H1 (cell line): Measurements from ENCODE around the gene PCNX1. TPM values are rescaled to one million over a fixed set of nuclear protein-coding genes. Genes with fewer than 3 reads are reported as not detected.

ENCODE experiments used
- CTCF ChIA-PET: fragments of 300-600 bp; sonication (Branson Sonifier 250); formaldehyde crosslinking; loops from one replicate; lab custom pipeline; 2021; ENCODE audit not compliant: partially characterized antibody; lab: Charles Lee
- POLR2A ChIA-PET: fragments of 300-600 bp; sonication (Branson Sonifier 250); formaldehyde crosslinking; loops from one replicate; lab custom pipeline; 2021; ENCODE audit warnings: inconsistent platforms; ENCODE audit not compliant: partially characterized antibody; lab: Charles Lee
- DNase-seq, 2 experiments: peaks; one replicate each; pipeline versions ENCODE4 v3.0.0 to v3.0.0-alpha.2; 2010 to 2022; ENCODE audit warnings: low spot score in 2 of 2, low read depth in 1 of 2, mixed read lengths in 1 of 2
- FAIRE-seq: peaks from 2 replicates; lab custom pipeline; 2011; peaks lifted over from hg19 to GRCh38; lab: Jason Lieb, UNC
- H2AFZ ChIP-seq: 2 replicates; pipeline ENCODE4 v1.8.1; 2012; ENCODE audit warnings: low read length, inconsistent platforms
- H2AK5ac ChIP-seq: 2 replicates; pipeline ENCODE4 v1.6.1; 2013; ENCODE audit warnings: low read depth, low read length
- H2BK120ac ChIP-seq: replicated peaks from 2 replicates; pipeline ENCODE3; 2013; ENCODE audit warnings: low read depth, low read length, inconsistent platforms
- H2BK12ac ChIP-seq: 2 replicates; pipeline ENCODE4 v1.6.1; 2013; ENCODE audit warnings: low read depth, low read length
- H2BK15ac ChIP-seq: 2 replicates; pipeline ENCODE4 v1.6.1; 2013; ENCODE audit warnings: low read length
- H2BK20ac ChIP-seq: 2 replicates; pipeline ENCODE4 v1.6.1; 2013; ENCODE audit warnings: low read length
- H2BK5ac ChIP-seq: 2 replicates; pipeline ENCODE4 v1.6.1; 2013; ENCODE audit warnings: low read depth, low read length
- H3K14ac ChIP-seq: 2 replicates; pipeline ENCODE4 v1.6.1; 2013; ENCODE audit warnings: inconsistent platforms; ENCODE audit not compliant: insufficient read length
- H3K18ac ChIP-seq: 2 replicates; pipeline ENCODE4 v1.6.1; 2013; ENCODE audit warnings: low read length; ENCODE audit errors: extremely low read depth
- H3K23ac ChIP-seq: 2 replicates; pipeline ENCODE4 v1.6.1; 2013; ENCODE audit warnings: inconsistent platforms; ENCODE audit not compliant: insufficient read length
- H3K23me2 ChIP-seq: 2 replicates; pipeline ENCODE4 v1.6.1; 2013; ENCODE audit warnings: low read depth, low read length
- H3K27ac ChIP-seq: 2 replicates; pipeline ENCODE4 v1.6.1; 2011; ENCODE audit warnings: low read depth, low read length, inconsistent platforms
- H3K27me3 ChIP-seq, 4 experiments: replicated peaks in 1 of 4; 1 replicate in 1 of 4; 2 replicates in 3 of 4; pipeline versions ENCODE4 v1.6.1 to v1.8.1; 2011 to 2013; ENCODE audit warnings: low read length in 3 of 4, mild to moderate bottlenecking in 3 of 4, inconsistent platforms in 2 of 4, mixed read lengths in 2 of 4, moderate library complexity in 1 of 4; ENCODE audit not compliant: control insufficient read depth in 3 of 4, insufficient read depth in 3 of 4; ENCODE audit errors: extremely low read depth in 1 of 4
- H3K36me3 ChIP-seq, 4 experiments: 2 replicates each; pipeline versions ENCODE4 v1.6.1 to v1.8.1; 2011 to 2013; ENCODE audit warnings: mild to moderate bottlenecking in 4 of 4, low read length in 3 of 4, moderate library complexity in 2 of 4, control low read depth in 1 of 4, inconsistent platforms in 1 of 4; ENCODE audit not compliant: insufficient read depth in 4 of 4, control insufficient read depth in 2 of 4
- H3K4ac ChIP-seq: replicated peaks from 2 replicates; pipeline ENCODE3; 2013; ENCODE audit warnings: low read length, low read depth, mixed read lengths, inconsistent platforms; ENCODE audit not compliant: insufficient read length
- H3K4me1 ChIP-seq, 4 experiments: replicated peaks in 1 of 4; 1 replicate in 1 of 4; 2 replicates in 3 of 4; pipeline versions ENCODE4 v1.6.1 to v1.8.1; 2011 to 2013; ENCODE audit warnings: low read length in 3 of 4, inconsistent platforms in 2 of 4, mixed read lengths in 1 of 4; ENCODE audit not compliant: insufficient read depth in 4 of 4, control insufficient read depth in 3 of 4
- H3K4me2 ChIP-seq, 2 experiments: 2 replicates each; pipeline versions ENCODE4 v1.6.1 to v1.8.1; 2011 to 2013; ENCODE audit warnings: low read depth in 2 of 2, low read length in 2 of 2, control low read depth in 1 of 2, inconsistent platforms in 1 of 2, mild to moderate bottlenecking in 1 of 2; ENCODE audit not compliant: insufficient read depth in 1 of 2
- H3K4me3 ChIP-seq, 4 experiments: fragments of 200-600, 300-600 bp in 1 of 4; sonication (generic), shearing (Covaris generic), sonication (Bioruptor Twin) in 1 of 4; 2 replicates each; pipeline versions ENCODE4 v1.5.1 to v1.8.1; 2011 to 2016; ENCODE audit warnings: low read length in 4 of 4, low read depth in 3 of 4, control low read depth in 2 of 4, inconsistent platforms in 2 of 4, mild to moderate bottlenecking in 2 of 4, mixed read lengths in 1 of 4, moderate library complexity in 1 of 4; ENCODE audit not compliant: insufficient read depth in 2 of 4; ENCODE audit errors: extremely low read depth in 1 of 4
- H3K56ac ChIP-seq: replicated peaks from 2 replicates; pipeline ENCODE3; 2013; ENCODE audit warnings: low read depth, mild to moderate bottlenecking, mixed read lengths, low read length, inconsistent platforms; ENCODE audit not compliant: insufficient read length
- H3K79me1 ChIP-seq: 2 replicates; pipeline ENCODE4 v1.6.1; 2013; ENCODE audit warnings: low read depth, low read length, control low read depth
- H3K79me2 ChIP-seq, 2 experiments: 2 replicates each; pipeline versions ENCODE4 v1.6.1 to v1.8.1; 2012 to 2013; ENCODE audit warnings: low read length in 2 of 2, mild to moderate bottlenecking in 2 of 2, inconsistent platforms in 1 of 2; ENCODE audit not compliant: insufficient read depth in 2 of 2, control insufficient read depth in 1 of 2
- H3K9ac ChIP-seq, 4 experiments: replicated peaks in 1 of 4; 1 replicate in 1 of 4; 2 replicates in 3 of 4; pipeline versions ENCODE4 v1.6.1 to v1.8.1; 2011 to 2013; ENCODE audit warnings: low read depth in 3 of 4, low read length in 3 of 4, control low read depth in 2 of 4, mild to moderate bottlenecking in 2 of 4, moderate library complexity in 2 of 4, inconsistent platforms in 1 of 4; ENCODE audit errors: extremely low read depth in 1 of 4
- H3K9me3 ChIP-seq, 2 experiments: 2 replicates each; pipeline versions ENCODE4 v1.6.1 to v1.8.1; 2012 to 2013; ENCODE audit warnings: mild to moderate bottlenecking in 2 of 2, moderate library complexity in 2 of 2, control low read depth in 1 of 2, inconsistent platforms in 1 of 2, low read depth in 1 of 2, low read length in 1 of 2, mixed read lengths in 1 of 2; ENCODE audit not compliant: insufficient read depth in 2 of 2
- H4K20me1 ChIP-seq, 2 experiments: replicated peaks in 1 of 2; 2 replicates each; pipeline versions ENCODE3 to v1.8.1; 2011 to 2013; ENCODE audit warnings: inconsistent platforms in 2 of 2, low read length in 2 of 2, mild to moderate bottlenecking in 1 of 2; ENCODE audit not compliant: insufficient read depth in 2 of 2, control insufficient read depth in 1 of 2
- H4K5ac ChIP-seq: 2 replicates; pipeline ENCODE4 v1.6.1; 2013; ENCODE audit warnings: low read length, low read depth, mixed read lengths, inconsistent platforms; ENCODE audit not compliant: insufficient read length
- H4K8ac ChIP-seq: 2 replicates; pipeline ENCODE4 v1.8.0; 2013; ENCODE audit warnings: mild to moderate bottlenecking, moderate library complexity, low read length, inconsistent platforms; ENCODE audit not compliant: insufficient read depth; ENCODE audit errors: extremely low read depth
- H4K91ac ChIP-seq: replicated peaks from 2 replicates; pipeline ENCODE3; 2013; ENCODE audit warnings: low read length, mixed read lengths, inconsistent platforms; ENCODE audit not compliant: insufficient read length
- ATF2 ChIP-seq: IDR thresholded peaks from 2 replicates; pipeline ENCODE4 v1.6.1; 2012; ENCODE audit warnings: low read length, inconsistent platforms
- CHD2 ChIP-seq: IDR thresholded peaks from 2 replicates; pipeline ENCODE4 v1.6.1; 2012; ENCODE audit warnings: low read length, improper control_type of control experiment
- KDM4A ChIP-seq: IDR thresholded peaks from one replicate; pipeline ENCODE4 v1.7.1; 2012; ENCODE audit warnings: low read depth, mild to moderate bottlenecking, moderate library complexity, low read length, inconsistent platforms; ENCODE audit not compliant: severe bottlenecking
- NANOG ChIP-seq: IDR thresholded peaks from 2 replicates; pipeline ENCODE4 v1.6.1; 2011; ENCODE audit warnings: low read length, low read depth, mild to moderate bottlenecking, inconsistent platforms; ENCODE audit not compliant: insufficient read depth, poor library complexity, severe bottlenecking
- NRF1 ChIP-seq: IDR thresholded peaks from 2 replicates; pipeline ENCODE4 v1.6.1; 2011; ENCODE audit warnings: mild to moderate bottlenecking, low read depth, low read length, improper control_type of control experiment
- POLR2AphosphoS5 ChIP-seq: IDR thresholded peaks from 2 replicates; pipeline ENCODE4 v1.6.1; 2011; ENCODE audit warnings: low read depth, low read length
- SIN3A ChIP-seq, 2 experiments: IDR thresholded peaks in 1 of 2; conservative IDR thresholded peaks in 1 of 2; 2 replicates each; pipeline ENCODE4 v1.6.1; 2011 to 2012; ENCODE audit warnings: low read length in 2 of 2, improper control_type of control experiment in 1 of 2, low read depth in 1 of 2, mild to moderate bottlenecking in 1 of 2
- SP1 ChIP-seq: IDR thresholded peaks from 2 replicates; pipeline ENCODE4 v1.6.1; 2011; ENCODE audit warnings: low read depth, low read length
- SP4 ChIP-seq: IDR thresholded peaks from 2 replicates; pipeline ENCODE4 v1.6.1; 2012; ENCODE audit warnings: low read length, inconsistent platforms
- SUZ12 ChIP-seq: fragments of 200-600 bp; sonication (generic); IDR thresholded peaks from 2 replicates; pipeline ENCODE4 v1.6.1; 2012; ENCODE audit warnings: mild to moderate bottlenecking, inconsistent platforms, low read length, moderate library complexity, mixed read lengths
- WGBS, 2 experiments: shearing (Covaris generic) in 1 of 2; methylation state at CpG; one replicate each; pipeline versions ENCODE4 v1.1.6 to v1.1.7; 2013 to 2015; ENCODE audit warnings: low lambda C conversion rate in 2 of 2, mixed read lengths in 2 of 2, inconsistent platforms in 1 of 2, low coverage in 1 of 2, missing lambda C conversion rate in 1 of 2; ENCODE audit not compliant: insufficient replicate concordance in 2 of 2, insufficient coverage in 1 of 2, insufficient read length in 1 of 2; ENCODE audit errors: extremely low coverage in 1 of 2, missing lambda C conversion rate in 1 of 2; 5-methylcytosine and 5-hydroxymethylcytosine counted together
- polyA plus RNA-seq, 7 experiments: library from polyadenylated mRNA; depleted of rRNA in 3 of 7; stranded (reverse) in 5 of 7; unstranded in 2 of 7; fragments of >200 nt in 5 of 7; fragments of 200-250 nt in 2 of 7; gene quantifications; 1 replicate in 5 of 7; 2 replicates in 1 of 7; 4 replicates in 1 of 7; pipeline versions ENCODE4 v1.2.1 to v1.2.3, GENCODE V29; 2011 to 2013; ENCODE audit warnings: missing spikeins in 2 of 7, mixed read lengths in 2 of 7
- total RNA-seq: library from RNA; stranded (reverse); fragmentation: NEBNext Ultra II Directional; extraction: Animal tissue kit (Norgen Biotek cat#: 25700); gene quantifications from 2 replicates; pipeline ENCODE4 v1.2.1, GENCODE V29; 2021

Gene PCNX1
- total and polyA plus RNA-seq, 2 of the 8 experiments (the other 6 are each of a cell fraction or from before 2014, with no cell fraction given), result 37.7 to 53.2 TPM

GRCh38 chr14:70981000-70981952 is 74.0 kb downstream of the PCNX1 start:
- no peak overlapping the region for H3K14ac ChIP-seq
- no peak overlapping the region for H2BK120ac ChIP-seq
- ChIA-PET POLR2A (interaction anchor here (1.4 kb wide), 1 partner anchor 76 kb away, joined by 3 read pairs; no protein-coding TSS in a partner anchor), CTCF (no interaction called here)
- H3K23me2 ChIP-seq, result no peaks in the 10 kb centered on the region
- H4K91ac ChIP-seq, result no peak overlapping the region
- H3K18ac ChIP-seq, result no peak overlapping the region
- H3K4me2 ChIP-seq, result no peak overlapping the region
- H2BK5ac ChIP-seq, result no peak overlapping the region
- no peaks in the 10 kb centered on the region; the same call in 1 of the 2 replicates for H3K79me1 ChIP-seq
- no peak overlapping the region for H3K27ac ChIP-seq
- H2AFZ ChIP-seq, result no peak overlapping the region
- H4K20me1 ChIP-seq, result peaks cover 0 to 4% of the 10 kb centered on the region in 2 experiments
- peaks cover 0 to 25% (median 15%) of the 10 kb centered on the region in 4 experiments; a peak in 6 of 8 replicates for H3K36me3 ChIP-seq
- no peak overlapping the region for H4K8ac ChIP-seq
- no peak overlapping the region for H3K56ac ChIP-seq
- H3K27me3 ChIP-seq, result peaks cover 0 to 1% (median 0%) of the 10 kb centered on the region in 4 experiments; a peak in 1 of 7 replicates
- H4K5ac ChIP-seq, result no peak overlapping the region
- H3K4me1 ChIP-seq, result no peaks in the 10 kb centered on the region
- H3K79me2 ChIP-seq, result peaks cover 0 to 40% of the 10 kb centered on the region in 2 experiments; a peak in 2 of 4 replicates
- FAIRE-seq (no peak), DNase-seq (no peak)
- H3K9me3 ChIP-seq, result no peaks in the 10 kb centered on the region
- no peak overlapping the region for H2BK20ac ChIP-seq
- no peak overlapping the region for H3K4me3 ChIP-seq
- no peak overlapping the region for H3K23ac ChIP-seq
- WGBS, 2 experiments, result 88% methylated on average over 6 of the region's 6 CpGs; no CpG with 5 or more reads in 1 of the 2 experiments
- no peak overlapping the region for H2AK5ac ChIP-seq
- H2BK12ac ChIP-seq, result no peak overlapping the region
- no peak overlapping the region for H3K4ac ChIP-seq
- H3K9ac ChIP-seq, result no peak overlapping the region
- no peak overlapping the region for H2BK15ac ChIP-seq
- no peak for TF ChIP-seq ATF2
- TF ChIP-seq POLR2AphosphoS5, result no peak
- TF ChIP-seq NANOG, result no peak
- no peak for TF ChIP-seq SIN3A (conservative IDR thresholded peaks at IDR 0.05 in 1 of 2, IDR thresholded peaks at IDR 0.05 in 1 of 2; ENCODE audit: low read depth in 1 of 2, low read length in 2 of 2)
- no peak for TF ChIP-seq SP1
- no peak for TF ChIP-seq SP4
- no peak for TF ChIP-seq KDM4A
- TF ChIP-seq NRF1, result no peak
- TF ChIP-seq CHD2, result no peak
- no peak for TF ChIP-seq SUZ12
